Ishikawa (cell line): ENCODE measurements around the gene RGL1.

Experiments
- CEBPB ChIP-seq: IDR thresholded peaks from 2 replicates; pipeline ENCODE4 v1.6.1; 2012
- CREB1 ChIP-seq: IDR thresholded peaks from 2 replicates; pipeline ENCODE4 v1.6.1; 2012; ENCODE audit warnings: low read depth
- EGR1 ChIP-seq: IDR thresholded peaks from 2 replicates; pipeline ENCODE4 v1.6.1; 2012
- EP300 ChIP-seq: IDR thresholded peaks from 2 replicates; pipeline ENCODE4 v1.6.1; 2012; ENCODE audit warnings: borderline replicate concordance
- FOXM1 ChIP-seq: IDR thresholded peaks from 2 replicates; pipeline ENCODE4 v1.6.1; 2012; ENCODE audit warnings: low read depth, borderline replicate concordance
- NFIC ChIP-seq: IDR thresholded peaks from 2 replicates; pipeline ENCODE4 v1.6.1; 2012
- RAD21 ChIP-seq: IDR thresholded peaks from 2 replicates; pipeline ENCODE4 v1.6.1; 2012; ENCODE audit warnings: low read depth
- TAF1 ChIP-seq: IDR thresholded peaks from 2 replicates; pipeline ENCODE4 v1.6.1; 2012; ENCODE audit warnings: low read depth, mild to moderate bottlenecking
- TCF12 ChIP-seq: IDR thresholded peaks from 2 replicates; pipeline ENCODE4 v1.6.1; 2012; ENCODE audit warnings: low read depth
- TEAD4 ChIP-seq: IDR thresholded peaks from 2 replicates; pipeline ENCODE4 v1.6.1; 2012
- YY1 ChIP-seq: IDR thresholded peaks from 2 replicates; pipeline ENCODE4 v1.6.1; 2012; ENCODE audit warnings: low read depth
- ZBTB7A ChIP-seq: IDR thresholded peaks from 2 replicates; pipeline ENCODE4 v1.6.1; 2012; ENCODE audit warnings: low read depth
- TF ChIP-seq, protein P1 (sequence below): IDR thresholded peaks from 2 replicates; pipeline ENCODE4 v1.6.1; 2012; ENCODE audit warnings: low read depth, mild to moderate bottlenecking
- TF ChIP-seq, protein P2 (sequence below): IDR thresholded peaks from 2 replicates; pipeline ENCODE4 v1.6.1; 2012
- TF ChIP-seq, protein P3 (sequence below): IDR thresholded peaks from 2 replicates; pipeline ENCODE4 v1.6.1; 2012

The RGL1 gene

DNA sequence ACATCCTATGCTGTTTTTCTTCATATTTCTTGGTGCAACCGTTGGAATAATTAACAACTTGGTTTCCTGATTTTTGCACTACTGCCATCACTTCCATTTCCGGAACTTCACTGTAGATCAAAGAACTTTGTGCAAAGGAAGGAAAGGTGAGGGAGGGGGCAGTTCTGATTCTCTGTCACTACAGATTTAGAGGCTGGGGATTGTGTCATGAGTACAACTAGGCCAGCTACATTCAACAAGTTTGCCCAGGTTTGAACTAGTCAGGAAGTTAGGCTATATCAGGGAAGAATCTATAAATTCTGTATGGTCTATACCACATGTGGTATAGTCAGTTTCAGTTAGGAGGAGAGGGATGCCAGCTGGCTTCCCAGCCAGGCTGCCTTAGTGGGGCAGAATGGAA is 84.2 kb downstream of the RGL1 start:
- no peak for TF ChIP-seq CREB1
- TF ChIP-seq YY1, result no peak
- TF ChIP-seq EGR1, result no peak
- TF ChIP-seq TAF1, result no peak
- TF ChIP-seq TCF12, result no peak
- no peak for TF ChIP-seq RAD21
- TF ChIP-seq FOXM1, result no peak
- TF ChIP-seq, protein P1, sequence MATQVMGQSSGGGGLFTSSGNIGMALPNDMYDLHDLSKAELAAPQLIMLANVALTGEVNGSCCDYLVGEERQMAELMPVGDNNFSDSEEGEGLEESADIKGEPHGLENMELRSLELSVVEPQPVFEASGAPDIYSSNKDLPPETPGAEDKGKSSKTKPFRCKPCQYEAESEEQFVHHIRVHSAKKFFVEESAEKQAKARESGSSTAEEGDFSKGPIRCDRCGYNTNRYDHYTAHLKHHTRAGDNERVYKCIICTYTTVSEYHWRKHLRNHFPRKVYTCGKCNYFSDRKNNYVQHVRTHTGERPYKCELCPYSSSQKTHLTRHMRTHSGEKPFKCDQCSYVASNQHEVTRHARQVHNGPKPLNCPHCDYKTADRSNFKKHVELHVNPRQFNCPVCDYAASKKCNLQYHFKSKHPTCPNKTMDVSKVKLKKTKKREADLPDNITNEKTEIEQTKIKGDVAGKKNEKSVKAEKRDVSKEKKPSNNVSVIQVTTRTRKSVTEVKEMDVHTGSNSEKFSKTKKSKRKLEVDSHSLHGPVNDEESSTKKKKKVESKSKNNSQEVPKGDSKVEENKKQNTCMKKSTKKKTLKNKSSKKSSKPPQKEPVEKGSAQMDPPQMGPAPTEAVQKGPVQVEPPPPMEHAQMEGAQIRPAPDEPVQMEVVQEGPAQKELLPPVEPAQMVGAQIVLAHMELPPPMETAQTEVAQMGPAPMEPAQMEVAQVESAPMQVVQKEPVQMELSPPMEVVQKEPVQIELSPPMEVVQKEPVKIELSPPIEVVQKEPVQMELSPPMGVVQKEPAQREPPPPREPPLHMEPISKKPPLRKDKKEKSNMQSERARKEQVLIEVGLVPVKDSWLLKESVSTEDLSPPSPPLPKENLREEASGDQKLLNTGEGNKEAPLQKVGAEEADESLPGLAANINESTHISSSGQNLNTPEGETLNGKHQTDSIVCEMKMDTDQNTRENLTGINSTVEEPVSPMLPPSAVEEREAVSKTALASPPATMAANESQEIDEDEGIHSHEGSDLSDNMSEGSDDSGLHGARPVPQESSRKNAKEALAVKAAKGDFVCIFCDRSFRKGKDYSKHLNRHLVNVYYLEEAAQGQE, result no peak
- no peak for TF ChIP-seq EP300
- TF ChIP-seq, protein P2, sequence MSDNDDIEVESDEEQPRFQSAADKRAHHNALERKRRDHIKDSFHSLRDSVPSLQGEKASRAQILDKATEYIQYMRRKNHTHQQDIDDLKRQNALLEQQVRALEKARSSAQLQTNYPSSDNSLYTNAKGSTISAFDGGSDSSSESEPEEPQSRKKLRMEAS, result no peak
- TF ChIP-seq, protein P3, sequence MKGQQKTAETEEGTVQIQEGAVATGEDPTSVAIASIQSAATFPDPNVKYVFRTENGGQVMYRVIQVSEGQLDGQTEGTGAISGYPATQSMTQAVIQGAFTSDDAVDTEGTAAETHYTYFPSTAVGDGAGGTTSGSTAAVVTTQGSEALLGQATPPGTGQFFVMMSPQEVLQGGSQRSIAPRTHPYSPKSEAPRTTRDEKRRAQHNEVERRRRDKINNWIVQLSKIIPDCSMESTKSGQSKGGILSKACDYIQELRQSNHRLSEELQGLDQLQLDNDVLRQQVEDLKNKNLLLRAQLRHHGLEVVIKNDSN, result no peak
- TF ChIP-seq CEBPB, result no peak
- no peak for TF ChIP-seq TEAD4
- TF ChIP-seq ZBTB7A, result no peak
- no peak for TF ChIP-seq NFIC

DNA sequence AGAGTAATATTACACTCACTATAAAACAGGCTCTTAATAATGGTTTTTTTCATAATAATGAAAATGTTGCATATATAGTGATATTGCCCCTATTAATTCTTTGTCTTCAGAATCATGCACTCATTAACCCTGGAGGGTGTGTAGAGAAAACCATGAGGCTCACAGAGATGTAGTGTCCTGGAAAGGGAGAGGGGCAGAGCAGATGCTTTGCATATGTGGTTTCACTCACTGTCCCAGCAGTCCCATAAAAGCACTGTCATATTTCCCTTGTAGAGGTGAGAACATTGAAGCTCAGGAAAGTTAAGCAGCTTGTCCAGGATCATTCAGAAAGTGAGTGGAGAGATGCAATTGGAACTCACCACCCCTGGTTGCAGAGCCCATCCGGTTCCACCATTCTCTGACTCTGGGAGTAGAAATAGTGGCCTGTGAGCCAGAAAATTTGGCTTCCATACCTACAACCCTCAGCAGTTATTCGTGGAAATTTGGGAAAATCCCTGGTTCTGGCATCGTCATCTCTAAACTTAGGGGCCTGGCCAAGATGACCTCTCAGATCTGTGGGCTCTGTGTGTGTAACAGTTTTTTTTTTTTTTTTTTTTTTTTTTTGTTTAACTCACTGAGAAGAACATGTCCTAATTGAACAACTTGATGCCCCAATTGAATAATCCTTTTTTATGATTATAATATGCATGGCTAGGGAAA is 86.4 kb downstream of the RGL1 start:
- TF ChIP-seq, protein P2, result no peak
- TF ChIP-seq TAF1, result no peak
- no peak for TF ChIP-seq EP300
- TF ChIP-seq, protein P1, result no peak
- TF ChIP-seq TEAD4, result no peak
- no peak for TF ChIP-seq CREB1
- TF ChIP-seq YY1, result no peak
- no peak for TF ChIP-seq ZBTB7A
- TF ChIP-seq FOXM1, result no peak
- no peak for TF ChIP-seq EGR1
- TF ChIP-seq NFIC, result no peak
- TF ChIP-seq CEBPB, result no peak
- TF ChIP-seq RAD21, result no peak
- TF ChIP-seq TCF12, result no peak
- TF ChIP-seq, protein P3, result no peak

DNA sequence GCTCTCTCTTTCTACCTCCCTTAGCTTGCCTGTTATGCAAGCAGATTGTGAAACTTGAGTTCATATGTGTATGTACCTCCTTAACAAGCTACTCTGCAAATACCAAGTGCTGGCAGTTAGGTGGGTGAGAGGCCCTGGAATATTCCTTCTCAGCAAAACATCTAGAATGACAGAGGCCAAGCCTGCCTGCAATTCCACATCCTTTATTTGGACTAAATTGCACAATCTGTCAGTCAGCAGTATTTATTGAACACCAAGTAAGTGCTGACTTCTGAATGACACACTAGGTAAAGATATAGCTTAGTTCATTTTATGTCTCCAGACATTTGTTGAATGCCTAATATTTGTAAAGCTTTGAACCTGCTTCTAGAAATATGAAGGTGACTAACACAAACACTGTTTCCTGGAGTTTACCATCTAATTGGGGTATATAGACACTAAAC is 87.5 kb downstream of the RGL1 start:
- TF ChIP-seq EP300, result no peak
- no peak for TF ChIP-seq CREB1
- TF ChIP-seq YY1, result no peak
- no peak for TF ChIP-seq TEAD4
- no peak for TF ChIP-seq RAD21
- TF ChIP-seq, protein P1, result no peak
- no peak for TF ChIP-seq EGR1
- TF ChIP-seq TCF12, result no peak
- no peak for TF ChIP-seq CEBPB
- TF ChIP-seq FOXM1, result no peak
- TF ChIP-seq, protein P2, result no peak
- no peak for TF ChIP-seq NFIC
